Adrenal gland (tissue), 12 donors: ENCODE measurements around the gene PQBP1. TPM values are rescaled to one million over a fixed set of nuclear protein-coding genes. Genes with fewer than 3 reads are reported as not detected.

Experiments used
- DNase-seq, 7 donors: peaks; one replicate each; pipeline ENCODE4 v3.0.0-alpha.2; 2019 to 2020
- H3K27ac ChIP-seq, 5 donors: fragments of 200-600 bp; sonication (generic) in 4 of 5; 1 replicate in 3 of 5; 2 replicates in 2 of 5; pipeline versions ENCODE4 v1.5.1 to v1.8.0; 2016 to 2020; ENCODE audit warnings: mild to moderate bottlenecking in 1 of 5
- H3K27me3 ChIP-seq: fragments of 200-600 bp; 2 replicates; pipeline ENCODE4 v1.8.0; 2021
- H3K36me3 ChIP-seq, 2 donors: fragments of 200-600 bp; replicated peaks in 1 of 2; 1 replicate in 1 of 2; 2 replicates in 1 of 2; pipeline versions ENCODE4 v1.5.1 to v1.8.0; 2018 to 2022
- H3K4me1 ChIP-seq, 2 donors: fragments of 200-600 bp; replicated peaks in 1 of 2; 1 replicate in 1 of 2; 2 replicates in 1 of 2; pipeline versions ENCODE4 v1.5.1 to v1.8.0; 2018 to 2021
- H3K4me3 ChIP-seq, 4 donors: fragments of 200-600 bp; sonication (generic) in 3 of 4; one replicate each; pipeline ENCODE4 v1.5.1; 2016 to 2018
- H3K9me3 ChIP-seq, 3 donors: fragments of 200-600 bp; sonication (generic) in 1 of 3; replicated peaks in 1 of 3; 1 replicate in 2 of 3; 2 replicates in 1 of 3; pipeline versions ENCODE4 v1.5.1 to v1.8.0; 2016 to 2021
- POLR2A ChIP-seq, 2 donors: fragments of 450-650 bp; IDR thresholded peaks; one replicate each; pipeline ENCODE4 v1.6.1; 2017; ENCODE audit warnings: antibody characterized with exemption in 2 of 2, mild to moderate bottlenecking in 2 of 2, moderate library complexity in 1 of 2
- WGBS, 4 donors: extraction: QIAGEN DNeasy Blood & Tissue Kit in 2 of 4; methylation state at CpG; one replicate each; pipeline versions ENCODE4 v1.1.5 to v1.1.7; 2013 to 2017; 5-methylcytosine and 5-hydroxymethylcytosine counted together
- intact Hi-C, 2 donors: fragments of 100-400 bp; cut with DNase I; formaldehyde crosslinking; loops; one replicate each; pipeline versions ENCODE4 v1.14.1 to v1.15.0; 2022 to 2023
- polyA plus RNA-seq, 3 donors: library from polyadenylated mRNA; stranded (reverse); fragments of 200-250 nt in 2 of 3; fragments of 350-450 nt in 1 of 3; fragmentation: Illumina TruSeq in 1 of 3; extraction: RNeasy Lipid Tissue Mini Kit (QIAGEN cat#74804) in 1 of 3; gene quantifications; one replicate each; pipeline ENCODE4 v1.2.3, GENCODE V29; 2013 to 2014
- total RNA-seq, 9 donors: library from RNA; depleted of rRNA in 4 of 9; stranded (reverse); fragments of >200 nt in 4 of 9; fragments of 120-200 nt in 1 of 9; fragmentation: NEBNext Ultra II Directional in 1 of 9; extraction: Animal tissue kit (Norgen Biotek cat#: 25700) in 1 of 9; gene quantifications; one replicate each; pipeline versions ENCODE4 v1.1.0 to v1.2.4, GENCODE V29; 2013 to 2023
- TF ChIP-seq, protein P1 (sequence below), 6 experiments: fragments of 450-650 bp in 4 of 6; fragments of 200-600 bp in 2 of 6; sonication (generic) in 1 of 6; IDR thresholded peaks; 1 replicate in 5 of 6; 2 replicates in 1 of 6; pipeline versions ENCODE4 v1.5.1 to v1.8.0; 2016 to 2021; ENCODE audit warnings: antibody characterized with exemption in 6 of 6, mild to moderate bottlenecking in 2 of 6, moderate library complexity in 1 of 6
- donor health status: healthy with polysubstance abuse.
- donor health status: Bipolar disorder and iron deficiency.
- donor health status: DM: yes; HTN: yes; CAD: no.
- donor health status: DM: no; HTN: no; CAD: no.
- donor health status: DM: no; HTN: no; CAD: no.
- donor health status: DM: yes; HTN: yes; CAD: no.

Gene PQBP1
- total and polyA plus RNA-seq, 12 donors: 53.1 to 316 (median 94.6) TPM

DNA sequence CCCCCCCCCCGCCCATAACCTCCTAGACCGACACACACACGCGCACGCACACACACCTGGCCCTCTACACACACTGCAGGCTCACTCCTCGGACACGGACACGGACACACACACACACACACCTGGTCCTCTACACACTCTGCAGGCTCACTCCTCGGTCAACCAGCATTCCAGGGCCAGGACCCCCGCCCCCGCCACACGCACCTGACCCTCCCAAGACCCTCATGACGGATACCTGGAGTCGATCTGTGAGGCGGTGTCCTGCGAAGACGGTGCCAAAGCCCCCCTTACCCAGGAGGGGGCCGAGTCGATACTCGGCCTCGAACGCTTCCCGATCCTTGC, 20.5 kb downstream of the PQBP1 start:
- Histone ChIP-seq H3K27me3 (no peaks in the 10 kb centered on the region), H3K36me3 (peaks cover 0 to 12% of the 10 kb centered on the region in 2 donors), H3K4me1 (peaks cover 0 to 8% of the 10 kb centered on the region in 2 donors), H3K4me3 (peak overlapping the region in 2 of 4 donors; percentile 49 to 57), H3K27ac (peak overlapping the region in 4 of 5 donors; percentile 70 to 84 (median 80)), H3K9me3 (no peaks in the 10 kb centered on the region)
- TF ChIP-seq POLR2A (IDR thresholded peaks at IDR 0.05): no peak
- TF ChIP-seq, protein P1, sequence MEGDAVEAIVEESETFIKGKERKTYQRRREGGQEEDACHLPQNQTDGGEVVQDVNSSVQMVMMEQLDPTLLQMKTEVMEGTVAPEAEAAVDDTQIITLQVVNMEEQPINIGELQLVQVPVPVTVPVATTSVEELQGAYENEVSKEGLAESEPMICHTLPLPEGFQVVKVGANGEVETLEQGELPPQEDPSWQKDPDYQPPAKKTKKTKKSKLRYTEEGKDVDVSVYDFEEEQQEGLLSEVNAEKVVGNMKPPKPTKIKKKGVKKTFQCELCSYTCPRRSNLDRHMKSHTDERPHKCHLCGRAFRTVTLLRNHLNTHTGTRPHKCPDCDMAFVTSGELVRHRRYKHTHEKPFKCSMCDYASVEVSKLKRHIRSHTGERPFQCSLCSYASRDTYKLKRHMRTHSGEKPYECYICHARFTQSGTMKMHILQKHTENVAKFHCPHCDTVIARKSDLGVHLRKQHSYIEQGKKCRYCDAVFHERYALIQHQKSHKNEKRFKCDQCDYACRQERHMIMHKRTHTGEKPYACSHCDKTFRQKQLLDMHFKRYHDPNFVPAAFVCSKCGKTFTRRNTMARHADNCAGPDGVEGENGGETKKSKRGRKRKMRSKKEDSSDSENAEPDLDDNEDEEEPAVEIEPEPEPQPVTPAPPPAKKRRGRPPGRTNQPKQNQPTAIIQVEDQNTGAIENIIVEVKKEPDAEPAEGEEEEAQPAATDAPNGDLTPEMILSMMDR (IDR thresholded peaks at IDR 0.05): no peak
- 8 to 59% (median 23%) methylated on average over 9 to 23 of the region's 23 CpGs for WGBS, 4 donors
- DNase-seq: no peak
- intact Hi-C loops: no loop called here

DNA sequence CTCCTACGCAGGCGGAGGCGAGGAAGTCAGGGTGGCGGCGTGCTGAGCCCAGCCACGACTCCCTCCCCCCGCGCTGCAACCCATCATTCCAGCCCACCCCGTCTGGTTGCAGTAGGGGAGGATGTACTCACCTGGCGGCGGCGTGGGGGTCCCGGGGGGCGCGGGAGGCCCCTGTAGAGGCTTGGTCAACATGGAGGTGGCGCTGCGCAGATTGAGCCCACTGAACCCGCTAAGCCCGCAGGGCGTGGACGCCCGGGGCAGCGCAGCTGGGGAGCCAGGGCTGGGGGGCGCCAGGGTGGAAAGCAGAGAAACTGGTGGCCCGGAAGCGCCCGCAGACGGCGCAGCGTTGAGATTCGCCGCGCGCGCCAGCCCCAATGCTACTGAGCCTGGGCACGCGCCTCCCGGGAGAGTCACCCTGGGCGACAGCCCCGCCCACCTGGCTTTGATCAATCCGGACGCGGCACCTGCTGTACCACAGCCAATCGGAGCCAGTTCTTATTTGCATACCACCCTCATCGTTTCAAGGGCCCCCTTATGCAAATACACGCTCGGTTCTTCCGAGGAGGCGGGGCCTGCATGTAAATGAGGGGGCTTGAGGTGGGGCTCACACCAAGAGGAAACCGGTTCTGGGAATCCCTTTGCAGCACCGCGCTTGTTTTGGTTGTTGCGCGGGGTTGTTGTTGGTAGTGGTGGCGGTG, 21.1 kb downstream of the PQBP1 start, which contains the start of gene PIM2:
PIM2 (minus strand) TSS at position 382 of the 698 bp plus-strand sequence; CDS start at position 192, 190 bp downstream.
- Histone ChIP-seq H3K27ac (peak within 1 kb of the TSS; percentile 70 to 84 (median 78)), H3K27me3 (no peaks in the 10 kb centered on the region), H3K36me3 (peaks cover 0 to 17% of the 10 kb centered on the region in 2 donors), H3K4me1 (peaks cover 0 to 8% of the 10 kb centered on the region in 2 donors), H3K4me3 (peak within 1 kb of the TSS in 2 of 4 donors; percentile 49 to 57), H3K9me3 (no peaks in the 10 kb centered on the region)
- DNase-seq: peak; percentile 90 to 97 (median 95)
- WGBS, 4 donors: 0 to 48% (median 16%) methylated on average over 7 to 55 of the region's 55 CpGs
- intact Hi-C loops: no loop called here
- TF ChIP-seq, protein P1 (IDR thresholded peaks at IDR 0.05): no peak
- peak; percentile 84 to 93 for TF ChIP-seq POLR2A (IDR thresholded peaks at IDR 0.05)

DNA sequence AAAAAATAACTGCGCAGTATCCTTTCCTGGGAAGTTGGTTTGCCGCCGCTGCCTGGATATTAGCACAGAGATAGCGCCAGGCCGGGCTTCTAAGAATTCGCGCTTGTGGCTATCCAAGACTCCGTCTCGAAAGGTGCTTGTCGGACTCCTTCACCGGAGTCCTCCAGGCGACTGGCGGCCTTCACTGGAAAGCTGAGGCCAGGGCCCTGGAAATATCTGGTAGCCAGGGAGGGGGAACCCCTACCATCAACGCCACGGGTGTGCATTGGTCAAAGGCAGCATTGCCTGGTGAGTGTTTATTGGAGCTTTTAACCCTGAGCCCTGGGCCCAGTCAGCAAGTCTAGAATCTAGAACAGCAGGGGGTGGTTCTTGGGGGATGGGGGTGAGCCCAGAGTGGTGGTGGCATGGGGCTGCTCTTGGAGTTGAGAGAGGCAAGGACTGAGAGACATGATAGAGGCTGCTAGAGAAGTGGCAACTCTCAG, 21.7 kb downstream of the PQBP1 start:
- H3K9me3 ChIP-seq: no peaks in the 10 kb centered on the region
- no peaks in the 10 kb centered on the region for H3K27me3 ChIP-seq
- DNase-seq: peak in 3 of 7 donors; percentile 39 to 55 (median 42)
- TF ChIP-seq POLR2A (IDR thresholded peaks at IDR 0.05): no peak
- TF ChIP-seq, protein P1 (IDR thresholded peaks at IDR 0.05): no peak
- WGBS, 4 donors: 1 to 26% (median 24%) methylated on average over 11 to 15 of the region's 15 CpGs; no CpG with 5 or more reads in 1 of the 4 donors
- intact Hi-C loops: no loop called here
- peaks cover 0 to 23% of the 10 kb centered on the region in 2 donors for H3K36me3 ChIP-seq
- peak overlapping the region in 2 of 4 donors; percentile 49 to 57 for H3K4me3 ChIP-seq
- peak overlapping the region; percentile 68 to 84 (median 78) for H3K27ac ChIP-seq
- H3K4me1 ChIP-seq: peaks cover 0 to 8% of the 10 kb centered on the region in 2 donors

DNA sequence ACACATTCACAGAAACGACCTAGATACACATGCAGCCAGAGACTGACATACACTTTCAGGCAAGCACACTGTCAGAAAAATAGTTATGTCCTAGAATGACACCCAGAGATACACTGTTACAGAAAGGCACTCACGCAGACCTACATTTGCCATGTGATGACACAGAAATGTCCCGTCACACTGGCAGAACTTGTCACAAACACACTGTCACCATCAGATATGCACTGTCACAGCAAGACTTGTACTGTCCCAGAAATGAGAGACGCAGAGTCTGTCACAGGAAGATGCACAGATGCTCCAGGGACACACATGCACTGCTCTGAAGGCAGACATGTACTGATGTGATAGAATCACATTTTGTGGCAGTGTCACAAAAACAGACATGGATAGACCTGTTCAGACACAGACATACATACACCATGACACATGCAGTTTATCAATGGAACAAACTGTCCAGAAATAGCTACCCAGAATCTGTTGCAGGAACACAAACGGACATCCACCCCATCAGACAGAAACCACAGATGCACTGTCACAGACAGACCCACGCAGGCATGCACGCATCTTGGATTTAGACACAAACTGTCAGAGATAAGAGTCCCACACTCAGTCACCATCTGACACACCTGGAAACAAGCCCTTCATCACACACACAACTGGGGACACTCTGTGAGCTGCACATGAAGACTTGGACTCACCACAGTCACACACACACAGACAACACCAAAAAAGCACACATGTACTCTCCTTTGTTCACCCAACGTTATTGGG, 22.4 kb downstream of the PQBP1 start:
- intact Hi-C loops: no loop called here
- TF ChIP-seq, protein P1 (IDR thresholded peaks at IDR 0.05): no peak
- TF ChIP-seq POLR2A (IDR thresholded peaks at IDR 0.05): no peak
- Histone ChIP-seq H3K27me3 (no peaks in the 10 kb centered on the region), H3K4me1 (peaks cover 0 to 8% of the 10 kb centered on the region in 2 donors), H3K9me3 (no peaks in the 10 kb centered on the region), H3K27ac (peak overlapping the region in 4 of 5 donors; percentile 68 to 84 (median 80)), H3K36me3 (peaks cover 0 to 27% of the 10 kb centered on the region in 2 donors), H3K4me3 (no peak overlapping the region)
- 8 to 48% (median 28%) methylated on average over 2 to 8 of the region's 8 CpGs for WGBS, 4 donors
- peak in 1 of 7 donors; percentile 58 for DNase-seq
